CD4-positive, alpha-beta memory T cell (primary cell): ENCODE measurements around the gene YWHAG. TPM values are rescaled to one million over a fixed set of nuclear protein-coding genes. Genes with fewer than 3 reads are reported as not detected.

Source experiments
- CTCF ChIA-PET: fragments of 350-600 bp; sonication (Branson Sonifier 250); formaldehyde crosslinking; loops from one replicate; lab custom pipeline; 2021; ENCODE audit warnings: inconsistent platforms; ENCODE audit not compliant: partially characterized antibody; lab: Charles Lee
- POLR2A ChIA-PET: fragments of 350-600 bp; sonication (Branson Sonifier 250); formaldehyde crosslinking; loops from one replicate; lab custom pipeline; 2021; ENCODE audit not compliant: partially characterized antibody; lab: Charles Lee
- DNase-seq, 5 donors: peaks; one replicate each; pipeline versions ENCODE4 v3.0.0 to v3.0.0-alpha.2; 2020 to 2022; ENCODE audit warnings: mixed read lengths in 1 of 5
- H3K27ac ChIP-seq: one replicate; pipeline ENCODE4 v1.7.0; 2013; ENCODE audit warnings: low read depth, low read length
- H3K27me3 ChIP-seq: 2 replicates; pipeline ENCODE4 v1.7.0; 2013; ENCODE audit warnings: mild to moderate bottlenecking, low read length, moderate library complexity; ENCODE audit not compliant: insufficient read depth
- H3K36me3 ChIP-seq: 2 replicates; pipeline ENCODE4 v1.7.0; 2013; ENCODE audit warnings: mild to moderate bottlenecking, low read length, moderate library complexity; ENCODE audit not compliant: insufficient read depth
- H3K4me1 ChIP-seq: 2 replicates; pipeline ENCODE4 v1.7.0; 2013; ENCODE audit warnings: mild to moderate bottlenecking, low read length, moderate library complexity; ENCODE audit not compliant: insufficient read depth
- H3K4me3 ChIP-seq, 2 donors: one replicate each; pipeline ENCODE4 v1.7.0; 2013; ENCODE audit warnings: low read length in 2 of 2, mild to moderate bottlenecking in 1 of 2
- H3K9me3 ChIP-seq, 2 donors: one replicate each; pipeline ENCODE4 v1.7.0; 2013; ENCODE audit warnings: low read length in 2 of 2, control low read depth in 1 of 2; ENCODE audit not compliant: control insufficient read depth in 1 of 2
- H3K27ac Mint-ChIP-seq, 7 donors: one replicate each; pipeline ENCODE4 v1.8.0; 2020 to 2021; ENCODE audit warnings: mixed read lengths in 7 of 7, mild to moderate bottlenecking in 6 of 7, inconsistent platforms in 3 of 7, moderate library complexity in 3 of 7
- H3K27me3 Mint-ChIP-seq, 2 donors: one replicate each; pipeline ENCODE4 v1.8.0; 2020 to 2021; ENCODE audit warnings: mixed read lengths in 2 of 2
- H3K36me3 Mint-ChIP-seq, 2 donors: one replicate each; pipeline ENCODE4 v1.8.0; 2020 to 2021; ENCODE audit warnings: mixed read lengths in 2 of 2, inconsistent platforms in 1 of 2, mild to moderate bottlenecking in 1 of 2
- H3K4me1 Mint-ChIP-seq, 4 donors: one replicate each; pipeline ENCODE4 v1.8.0; 2020 to 2021; ENCODE audit warnings: mixed read lengths in 4 of 4, mild to moderate bottlenecking in 1 of 4
- H3K4me3 Mint-ChIP-seq, 8 donors: one replicate each; pipeline ENCODE4 v1.8.0; 2020 to 2021; ENCODE audit warnings: mixed read lengths in 8 of 8, mild to moderate bottlenecking in 7 of 8, moderate library complexity in 6 of 8, inconsistent platforms in 3 of 8
- H3K9me3 Mint-ChIP-seq, 8 donors: one replicate each; pipeline ENCODE4 v1.8.0; 2020 to 2021; ENCODE audit warnings: mixed read lengths in 8 of 8, mild to moderate bottlenecking in 5 of 8, inconsistent platforms in 3 of 8, moderate library complexity in 1 of 8
- intact Hi-C: fragments of 100-400 bp; cut with micrococcal nuclease; formaldehyde crosslinking; loops from one replicate; pipeline ENCODE4 v1.15.1; 2023
- polyA plus RNA-seq, 2 donors: library from polyadenylated mRNA; unstranded; fragments of 300-500 nt; fragmentation: Illumina TruSeq; gene quantifications; one replicate each; pipeline ENCODE4 v1.2.3, GENCODE V29; 2021
- total RNA-seq, 2 experiments: library from RNA; stranded (reverse); gene quantifications; one replicate each; pipeline ENCODE4 v1.2.3, GENCODE V29; 2021

The YWHAG gene
- total and polyA plus RNA-seq, 4 experiments from 2014 or later = 0.94 to 54.3 (median 27.0) TPM

DNA sequence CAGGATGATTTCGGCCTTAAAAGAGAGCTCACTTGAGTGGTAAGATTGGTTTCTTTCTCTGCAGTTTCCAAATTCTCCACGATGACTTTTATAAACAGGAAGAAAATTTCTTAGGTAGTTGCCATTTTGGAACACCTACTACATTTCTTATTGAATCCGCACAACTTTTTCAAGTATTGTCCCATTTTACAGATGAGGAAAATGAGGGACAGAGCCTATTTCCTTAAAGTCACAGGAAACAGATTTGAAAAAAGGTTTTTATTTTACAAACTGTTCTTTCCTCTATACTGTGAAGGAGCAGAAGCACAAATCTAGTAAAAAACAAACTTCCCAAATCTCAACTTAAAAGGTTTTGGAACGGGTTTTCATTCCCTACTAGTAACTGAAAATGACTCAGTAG lies 2.7 kb downstream of the YWHAG start:
- Histone ChIP-seq H3K27ac (no peak overlapping the region), H3K4me1 (peaks cover 67% of the 10 kb centered on the region), H3K27me3 (no peaks in the 10 kb centered on the region), H3K4me3 (no peak overlapping the region), H3K9me3 (no peaks in the 10 kb centered on the region), H3K36me3 (no peaks in the 10 kb centered on the region)
- intact Hi-C loops = no loop called here
- POLR2A ChIA-PET = interaction anchor here (6.7 kb wide), 1 partner anchor 38 kb away, joined by 128 read pairs; no protein-coding TSS in a partner anchor
- CTCF ChIA-PET = interaction anchor here (5.5 kb wide), 1 partner anchor 38 kb away, joined by 40 read pairs; no protein-coding TSS in a partner anchor
- Mint-ChIP-seq H3K27me3 (no peaks in the 10 kb centered on the region), H3K4me1 (peaks cover 41 to 67% (median 54%) of the 10 kb centered on the region in 4 donors), H3K9me3 (no peaks in the 10 kb centered on the region), H3K4me3 (peak overlapping the region in 6 of 8 donors; percentile 1 to 68 (median 40)), H3K27ac (peak overlapping the region in 6 of 7 donors; percentile 6 to 71 (median 16)), H3K36me3 (peaks cover 17 to 41% of the 10 kb centered on the region in 2 donors)
- no peak for DNase-seq

DNA sequence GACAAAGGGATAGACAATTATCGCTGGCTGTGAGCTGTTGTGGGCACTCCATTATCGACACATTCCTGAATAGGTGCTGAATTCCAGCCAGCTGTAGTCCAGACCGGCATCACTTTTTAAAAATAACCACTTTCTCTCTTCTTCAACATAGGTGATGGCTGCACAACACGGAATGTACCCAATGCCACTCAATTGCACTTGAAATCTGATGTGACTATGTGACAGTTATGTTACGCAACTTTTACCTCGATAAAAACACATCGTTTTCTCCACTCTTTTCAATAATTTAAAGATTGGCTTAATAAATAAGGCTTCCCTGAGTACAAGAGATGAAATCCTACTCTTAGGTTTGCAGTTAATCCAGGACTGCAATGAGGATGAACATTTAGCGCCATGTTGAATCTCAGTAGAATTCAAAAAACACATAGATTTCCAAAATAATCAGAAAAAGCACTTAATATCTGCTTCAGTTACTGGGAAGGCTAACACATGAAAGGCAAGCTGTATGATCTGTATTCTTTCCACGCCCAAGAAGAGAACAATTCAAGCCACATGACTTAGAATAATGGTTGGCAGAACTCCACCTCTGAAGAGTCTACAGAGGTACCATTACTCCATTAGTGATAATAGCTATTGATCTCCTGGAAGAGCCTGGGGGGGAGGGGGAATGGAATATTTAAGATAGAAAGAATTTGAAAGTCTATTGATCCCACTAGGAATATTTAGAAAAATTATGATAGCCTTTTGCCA lies 3.6 kb downstream of the YWHAG start:
- intact Hi-C loops = no loop called here
- Mint-ChIP-seq H3K36me3 (peaks cover 17 to 43% of the 10 kb centered on the region in 2 donors), H3K27ac (peak overlapping the region in 3 of 7 donors; percentile 12 to 82 (median 14)), H3K9me3 (no peaks in the 10 kb centered on the region), H3K4me3 (peak overlapping the region in 3 of 8 donors; percentile 9 to 68 (median 60)), H3K4me1 (peaks cover 44 to 77% (median 62%) of the 10 kb centered on the region in 4 donors), H3K27me3 (no peaks in the 10 kb centered on the region)
- POLR2A ChIA-PET = interaction anchor here (6.7 kb wide), 1 partner anchor 37 kb away, joined by 128 read pairs; no protein-coding TSS in a partner anchor
- DNase-seq = no peak
- Histone ChIP-seq H3K36me3 (peaks cover 2% of the 10 kb centered on the region), H3K4me3 (no peak overlapping the region), H3K27me3 (no peaks in the 10 kb centered on the region), H3K9me3 (no peaks in the 10 kb centered on the region), H3K27ac (no peak overlapping the region), H3K4me1 (peaks cover 71% of the 10 kb centered on the region)
- CTCF ChIA-PET = interaction anchor here (5.5 kb wide), 1 partner anchor 37 kb away, joined by 40 read pairs; no protein-coding TSS in a partner anchor

DNA sequence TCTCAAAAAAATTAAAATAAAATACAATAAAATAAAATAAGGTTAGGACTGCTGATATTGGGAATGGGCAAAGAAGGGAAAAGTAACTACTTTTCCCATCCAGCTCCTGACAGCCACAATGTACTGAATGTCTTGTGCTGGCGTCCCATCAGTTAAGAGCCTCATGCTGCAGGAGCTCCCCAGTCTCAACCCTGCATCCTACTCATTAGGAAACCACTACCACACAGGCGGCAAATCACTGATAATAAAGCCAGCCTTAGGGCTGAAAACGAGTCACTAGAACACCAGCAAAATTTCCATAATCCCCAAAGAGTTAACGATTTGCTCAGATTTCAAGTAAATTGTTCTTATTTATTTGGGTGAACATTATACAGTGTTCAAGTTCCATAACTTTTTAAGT lies 4.3 kb downstream of the YWHAG start:
- Mint-ChIP-seq H3K36me3 (peaks cover 22 to 47% of the 10 kb centered on the region in 2 donors), H3K4me3 (peak overlapping the region in 2 of 8 donors; percentile 17 to 28), H3K9me3 (no peaks in the 10 kb centered on the region), H3K27ac (no peak overlapping the region), H3K27me3 (no peaks in the 10 kb centered on the region), H3K4me1 (peaks cover 43 to 78% (median 63%) of the 10 kb centered on the region in 4 donors)
- intact Hi-C loops = no loop called here
- peaks cover 8% of the 10 kb centered on the region for H3K36me3 ChIP-seq
- no peaks in the 10 kb centered on the region for H3K9me3 ChIP-seq
- ChIA-PET CTCF (no interaction called here), POLR2A (interaction anchor here (6.7 kb wide), 1 partner anchor 36 kb away, joined by 128 read pairs; no protein-coding TSS in a partner anchor)
- H3K27ac ChIP-seq = no peak overlapping the region
- no peak overlapping the region for H3K4me3 ChIP-seq
- peaks cover 73% of the 10 kb centered on the region for H3K4me1 ChIP-seq
- no peaks in the 10 kb centered on the region for H3K27me3 ChIP-seq
- no peak for DNase-seq

DNA sequence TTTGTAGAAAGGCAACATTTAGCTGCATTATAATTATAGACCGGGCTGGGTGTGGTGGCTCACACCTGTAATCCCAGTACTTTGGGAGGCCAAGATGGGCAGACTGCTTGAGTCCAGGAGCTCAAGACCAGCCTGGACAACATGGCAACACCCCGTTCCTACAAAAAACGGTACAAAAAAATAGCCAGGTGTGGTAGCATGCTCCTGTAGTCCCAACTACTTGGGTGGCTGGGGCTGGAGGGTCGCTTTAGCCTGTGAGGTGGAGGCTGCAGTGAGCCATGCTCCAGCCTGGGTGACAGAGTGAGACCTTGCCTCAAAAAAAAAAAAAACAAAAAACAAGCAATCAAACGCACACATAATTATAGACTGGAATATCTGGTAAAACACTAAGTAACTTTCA lies 5.0 kb downstream of the YWHAG start:
- Histone ChIP-seq H3K36me3 (peaks cover 9% of the 10 kb centered on the region), H3K4me3 (no peak overlapping the region), H3K27ac (no peak overlapping the region), H3K4me1 (peaks cover 71% of the 10 kb centered on the region), H3K9me3 (no peaks in the 10 kb centered on the region), H3K27me3 (no peaks in the 10 kb centered on the region)
- Mint-ChIP-seq H3K27ac (peak overlapping the region in 1 of 7 donors; percentile 48), H3K9me3 (peaks cover 0 to 2% (median 0%) of the 10 kb centered on the region in 8 donors), H3K4me3 (no peak overlapping the region), H3K4me1 (peaks cover 45 to 81% (median 64%) of the 10 kb centered on the region in 4 donors), H3K36me3 (peaks cover 26 to 47% of the 10 kb centered on the region in 2 donors), H3K27me3 (no peaks in the 10 kb centered on the region)
- ChIA-PET CTCF (interaction anchor here (0.8 kb wide), 1 partner anchor 37 kb away, joined by 4 read pairs; no protein-coding TSS in a partner anchor), POLR2A (no interaction called here)
- no peak for DNase-seq
- intact Hi-C loops = no loop called here

DNA sequence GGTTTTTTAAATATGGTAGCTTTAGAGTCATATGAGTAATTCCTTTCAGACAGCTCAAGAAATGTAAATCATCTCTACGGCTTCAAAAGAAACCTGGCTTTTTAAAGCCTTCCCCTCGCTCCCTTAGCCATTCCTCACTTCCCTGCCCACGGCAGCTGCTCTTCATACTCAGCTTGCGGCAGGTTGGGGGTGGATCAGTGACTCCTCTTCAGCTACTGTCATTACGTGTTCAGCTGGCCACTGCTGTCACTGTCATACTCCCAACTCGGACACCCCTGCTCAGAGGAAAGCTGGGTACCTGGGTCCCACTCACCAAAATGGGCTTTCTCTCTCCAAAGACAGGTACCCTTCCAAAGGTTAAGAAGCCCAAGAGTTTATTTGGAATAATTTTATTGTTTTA lies 6.6 kb downstream of the YWHAG start:
- no peak overlapping the region for H3K27ac ChIP-seq
- POLR2A ChIA-PET = interaction anchor here (0.9 to 1.0 kb wide), 2 partner anchors 35 to 474 kb away, joined by 3 read pairs; no protein-coding TSS in a partner anchor
- H3K4me3 Mint-ChIP-seq = peak overlapping the region in 4 of 8 donors; percentile 10 to 53 (median 34)
- CTCF ChIA-PET = interaction anchor here (0.9 to 4.3 kb wide), 3 partner anchors 28 to 60 kb away, joined by 3 to 15 read pairs (median 6); no protein-coding TSS in a partner anchor
- H3K36me3 Mint-ChIP-seq = peaks cover 31 to 49% of the 10 kb centered on the region in 2 donors
- DNase-seq = no peak
- H3K27me3 ChIP-seq = no peaks in the 10 kb centered on the region
- no peaks in the 10 kb centered on the region for H3K27me3 Mint-ChIP-seq
- H3K27ac Mint-ChIP-seq = peak overlapping the region in 2 of 7 donors; percentile 48 to 51
- peaks cover 9% of the 10 kb centered on the region for H3K36me3 ChIP-seq
- intact Hi-C loops = no loop called here
- peaks cover 0 to 2% (median 0%) of the 10 kb centered on the region in 8 donors for H3K9me3 Mint-ChIP-seq
- H3K4me1 ChIP-seq = peaks cover 74% of the 10 kb centered on the region
- peaks cover 48 to 82% (median 65%) of the 10 kb centered on the region in 4 donors for H3K4me1 Mint-ChIP-seq
- H3K9me3 ChIP-seq = no peaks in the 10 kb centered on the region
- H3K4me3 ChIP-seq = no peak overlapping the region

DNA sequence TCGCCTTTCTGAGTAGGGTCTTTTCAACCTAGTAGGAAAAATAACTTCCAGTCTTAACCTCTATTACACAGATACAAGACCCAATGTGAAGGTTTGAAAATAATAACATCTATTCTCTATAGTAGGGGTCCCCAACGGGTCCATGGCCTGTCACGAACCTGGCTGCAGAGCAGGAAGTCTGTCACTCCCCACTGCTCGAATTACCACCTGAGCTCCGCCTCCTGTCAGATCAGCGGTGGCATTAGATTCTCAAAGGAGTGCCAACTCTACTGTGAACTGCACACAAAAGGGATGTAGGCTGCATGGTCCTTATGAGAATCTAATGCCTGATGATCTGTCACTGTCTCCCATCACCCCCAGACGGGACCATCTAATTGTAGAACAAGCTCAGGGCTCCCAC lies 7.4 kb downstream of the YWHAG start:
- H3K27ac ChIP-seq = no peak overlapping the region
- no peak for DNase-seq
- no peak overlapping the region for H3K4me3 ChIP-seq
- no peaks in the 10 kb centered on the region for H3K27me3 ChIP-seq
- ChIA-PET CTCF (interaction anchor here (0.9 to 4.3 kb wide), 4 partner anchors 8 to 60 kb away, joined by 3 to 15 read pairs (median 6); partner anchors contain the start of gene YWHAG), POLR2A (interaction anchor here (0.9 kb wide), 1 partner anchor 34 kb away, joined by 3 read pairs; no protein-coding TSS in a partner anchor)
- peaks cover 74% of the 10 kb centered on the region for H3K4me1 ChIP-seq
- Mint-ChIP-seq H3K4me1 (peaks cover 51 to 84% (median 67%) of the 10 kb centered on the region in 4 donors), H3K36me3 (peaks cover 38 to 57% of the 10 kb centered on the region in 2 donors), H3K27me3 (no peaks in the 10 kb centered on the region), H3K27ac (peak overlapping the region in 6 of 7 donors; percentile 4 to 58 (median 40)), H3K4me3 (peak overlapping the region in 4 of 8 donors; percentile 10 to 37 (median 32)), H3K9me3 (peaks cover 0 to 2% (median 0%) of the 10 kb centered on the region in 8 donors)
- intact Hi-C loops = no loop called here
- peaks cover 16% of the 10 kb centered on the region for H3K36me3 ChIP-seq
- no peaks in the 10 kb centered on the region for H3K9me3 ChIP-seq
